Type B pancreatic cell (in vitro differentiated cells): ENCODE results near the gene RNF220. TPM values are rescaled to one million over a fixed set of nuclear protein-coding genes. Genes with fewer than 3 reads are reported as not detected.

ENCODE experiments used
- DNase-seq: peaks from one replicate; pipeline ENCODE4 v3.0.0; 2021; ENCODE audit warnings: mixed read lengths; ENCODE audit not compliant: unreplicated experiment; ENCODE audit errors: extremely low spot score
- H3K27ac Mint-ChIP-seq: 2 replicates; pipeline ENCODE4 v1.8.0; 2021; ENCODE audit warnings: mild to moderate bottlenecking, mixed read lengths
- H3K27me3 Mint-ChIP-seq: 2 replicates; pipeline ENCODE4 v1.8.0; 2021; ENCODE audit warnings: mixed read lengths
- H3K36me3 Mint-ChIP-seq: 2 replicates; pipeline ENCODE4 v1.8.0; 2021; ENCODE audit warnings: mixed read lengths
- H3K4me1 Mint-ChIP-seq: one replicate; pipeline ENCODE4 v1.8.0; 2021; ENCODE audit warnings: mixed read lengths; ENCODE audit not compliant: unreplicated experiment
- H3K4me3 Mint-ChIP-seq: 2 replicates; pipeline ENCODE4 v1.8.0; 2021; ENCODE audit warnings: mild to moderate bottlenecking, mixed read lengths
- H3K9me3 Mint-ChIP-seq: 2 replicates; pipeline ENCODE4 v1.8.0; 2021; ENCODE audit warnings: mixed read lengths
- total RNA-seq: library from RNA; stranded (reverse); gene quantifications from 2 replicates; pipeline ENCODE4 v1.2.1, GENCODE V29; 2021; ENCODE audit warnings: low replicate concordance
- TF ChIP-seq, protein P1 (sequence below): fragments of 200-600 bp; sonication (generic); conservative IDR thresholded peaks from 2 replicates; pipeline ENCODE4 v1.5.0; 2021; ENCODE audit warnings: antibody characterized with exemption, mild to moderate bottlenecking

Gene RNF220
- total RNA-seq, 1 donor from 2014 or later = 87.1 TPM

DNA sequence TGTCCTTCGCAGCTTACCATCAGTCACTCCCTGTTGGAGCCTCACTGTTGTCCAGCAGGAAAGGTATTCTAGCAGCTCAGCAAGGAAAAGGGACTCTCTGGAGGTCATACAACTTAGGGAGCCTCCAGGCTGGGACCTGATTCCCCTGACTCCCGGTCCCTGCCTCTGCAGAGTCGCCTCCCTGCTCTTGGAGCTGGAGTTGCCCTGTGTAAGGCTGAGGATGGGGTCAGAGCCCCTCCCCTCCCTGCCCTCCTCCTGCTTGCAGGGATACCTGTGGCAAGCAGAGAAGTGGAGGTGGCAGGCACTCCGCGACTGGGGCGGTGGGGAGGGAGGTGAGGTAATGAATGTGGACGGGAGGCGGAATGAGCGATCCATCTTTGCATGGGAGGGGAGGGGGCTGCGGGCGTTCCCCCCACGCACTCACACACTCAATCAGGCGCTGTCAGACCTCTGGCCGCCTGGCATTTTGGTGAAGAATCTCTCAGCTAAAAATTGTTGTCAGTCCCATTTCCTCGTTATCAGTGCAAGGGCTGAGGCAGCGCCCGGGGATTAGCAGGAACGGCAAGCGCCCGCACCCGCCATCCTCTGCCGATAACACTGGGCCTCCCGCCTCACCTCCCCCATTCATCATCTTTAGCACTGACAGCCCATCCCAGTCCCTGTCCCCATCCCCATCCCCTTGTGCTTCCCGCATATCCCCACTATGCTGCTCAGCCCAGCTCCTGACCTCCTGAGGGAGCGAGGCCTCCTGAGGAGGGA, 204.9 kb downstream of the RNF220 start:
- no peaks in the 10 kb centered on the region for H3K4me1 Mint-ChIP-seq
- H3K36me3 Mint-ChIP-seq = no peaks in the 10 kb centered on the region
- H3K27ac Mint-ChIP-seq = no peak overlapping the region
- TF ChIP-seq, protein P1, sequence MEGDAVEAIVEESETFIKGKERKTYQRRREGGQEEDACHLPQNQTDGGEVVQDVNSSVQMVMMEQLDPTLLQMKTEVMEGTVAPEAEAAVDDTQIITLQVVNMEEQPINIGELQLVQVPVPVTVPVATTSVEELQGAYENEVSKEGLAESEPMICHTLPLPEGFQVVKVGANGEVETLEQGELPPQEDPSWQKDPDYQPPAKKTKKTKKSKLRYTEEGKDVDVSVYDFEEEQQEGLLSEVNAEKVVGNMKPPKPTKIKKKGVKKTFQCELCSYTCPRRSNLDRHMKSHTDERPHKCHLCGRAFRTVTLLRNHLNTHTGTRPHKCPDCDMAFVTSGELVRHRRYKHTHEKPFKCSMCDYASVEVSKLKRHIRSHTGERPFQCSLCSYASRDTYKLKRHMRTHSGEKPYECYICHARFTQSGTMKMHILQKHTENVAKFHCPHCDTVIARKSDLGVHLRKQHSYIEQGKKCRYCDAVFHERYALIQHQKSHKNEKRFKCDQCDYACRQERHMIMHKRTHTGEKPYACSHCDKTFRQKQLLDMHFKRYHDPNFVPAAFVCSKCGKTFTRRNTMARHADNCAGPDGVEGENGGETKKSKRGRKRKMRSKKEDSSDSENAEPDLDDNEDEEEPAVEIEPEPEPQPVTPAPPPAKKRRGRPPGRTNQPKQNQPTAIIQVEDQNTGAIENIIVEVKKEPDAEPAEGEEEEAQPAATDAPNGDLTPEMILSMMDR = no peak
- peaks cover 64% of the 10 kb centered on the region for H3K27me3 Mint-ChIP-seq
- DNase-seq = no peak
- H3K9me3 Mint-ChIP-seq = no peaks in the 10 kb centered on the region
- H3K4me3 Mint-ChIP-seq = no peak overlapping the region

DNA sequence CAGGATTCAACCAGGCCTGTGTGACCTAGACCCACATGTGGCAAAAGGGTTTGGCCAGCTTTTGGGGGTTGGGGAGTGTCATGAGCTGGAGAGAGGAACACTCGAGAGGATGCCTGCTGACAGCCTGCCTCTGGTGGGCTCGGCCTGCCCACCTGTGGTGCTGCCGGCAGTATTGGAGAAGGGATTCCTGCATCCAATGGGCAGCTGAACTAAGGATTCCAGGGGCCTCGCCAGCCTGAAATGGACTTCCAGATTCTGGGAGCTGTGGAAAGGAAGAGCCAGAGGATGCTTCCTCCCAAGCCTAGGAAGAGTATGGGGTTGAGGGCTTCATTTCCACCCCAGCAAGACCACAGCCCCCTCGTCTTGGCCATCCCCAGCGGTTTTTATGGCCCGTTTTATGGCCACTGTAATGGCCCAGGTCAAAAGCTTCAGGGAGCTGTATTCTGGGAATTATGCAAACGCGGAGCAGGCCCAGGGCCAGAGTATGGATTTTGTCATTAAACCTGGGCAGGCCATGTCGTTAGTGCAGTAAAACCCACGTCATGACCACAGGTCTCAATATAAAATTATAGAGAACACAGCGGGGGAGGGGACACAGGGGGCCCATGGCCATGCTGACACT, 205.6 kb downstream of the RNF220 start:
- peaks cover 68% of the 10 kb centered on the region for H3K27me3 Mint-ChIP-seq
- no peaks in the 10 kb centered on the region for H3K9me3 Mint-ChIP-seq
- no peak overlapping the region for H3K27ac Mint-ChIP-seq
- DNase-seq = no peak
- TF ChIP-seq, protein P1 = no peak
- no peaks in the 10 kb centered on the region for H3K36me3 Mint-ChIP-seq
- no peaks in the 10 kb centered on the region for H3K4me1 Mint-ChIP-seq
- no peak overlapping the region for H3K4me3 Mint-ChIP-seq

DNA sequence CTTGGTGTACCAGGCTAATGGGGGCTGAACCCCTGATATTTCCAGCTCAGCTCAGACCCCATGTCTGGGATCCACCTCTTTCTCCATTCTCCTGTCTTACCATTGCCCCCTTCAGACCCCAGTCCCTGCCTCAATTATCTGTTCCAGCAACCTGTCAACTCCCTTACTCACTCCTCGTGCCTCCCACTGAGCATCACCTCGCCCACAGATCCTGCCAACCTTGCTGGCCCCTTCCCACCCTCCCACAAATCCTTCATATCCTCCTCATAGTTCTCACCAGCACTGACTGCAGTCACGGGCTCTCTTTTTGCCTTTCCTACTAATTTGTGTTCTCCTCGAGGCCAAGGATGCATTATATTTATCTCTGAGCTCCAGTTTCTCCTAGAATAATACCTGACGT, 206.4 kb downstream of the RNF220 start:
- TF ChIP-seq, protein P1 = no peak
- Mint-ChIP-seq H3K27me3 (peaks cover 70% of the 10 kb centered on the region), H3K36me3 (no peaks in the 10 kb centered on the region), H3K4me3 (no peak overlapping the region), H3K27ac (no peak overlapping the region), H3K9me3 (no peaks in the 10 kb centered on the region), H3K4me1 (no peaks in the 10 kb centered on the region)
- DNase-seq = no peak

DNA sequence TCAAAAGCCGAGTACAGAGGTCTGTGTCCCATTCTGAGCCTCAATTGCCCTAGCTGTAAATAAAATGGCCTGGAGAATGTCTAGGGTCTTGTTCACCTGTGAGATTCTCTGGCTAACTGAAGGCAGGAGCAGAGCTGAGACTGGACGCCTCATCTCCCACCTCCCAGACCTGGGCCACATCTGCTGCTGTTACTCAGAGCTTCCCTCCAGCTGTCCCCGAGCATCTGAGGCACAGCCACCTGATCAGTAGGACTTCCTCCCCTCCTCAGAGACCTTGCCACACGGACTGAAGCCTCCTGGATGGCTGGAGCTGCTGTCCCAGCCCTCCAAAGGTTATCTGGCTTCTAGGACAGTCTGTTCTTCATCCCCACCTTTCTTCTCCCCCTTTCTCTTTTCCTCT, 206.8 kb downstream of the RNF220 start:
- Mint-ChIP-seq H3K4me1 (peaks cover 4% of the 10 kb centered on the region), H3K27me3 (peaks cover 71% of the 10 kb centered on the region), H3K4me3 (no peak overlapping the region), H3K9me3 (no peaks in the 10 kb centered on the region), H3K27ac (no peak overlapping the region), H3K36me3 (no peaks in the 10 kb centered on the region)
- TF ChIP-seq, protein P1 = no peak
- DNase-seq = no peak

DNA sequence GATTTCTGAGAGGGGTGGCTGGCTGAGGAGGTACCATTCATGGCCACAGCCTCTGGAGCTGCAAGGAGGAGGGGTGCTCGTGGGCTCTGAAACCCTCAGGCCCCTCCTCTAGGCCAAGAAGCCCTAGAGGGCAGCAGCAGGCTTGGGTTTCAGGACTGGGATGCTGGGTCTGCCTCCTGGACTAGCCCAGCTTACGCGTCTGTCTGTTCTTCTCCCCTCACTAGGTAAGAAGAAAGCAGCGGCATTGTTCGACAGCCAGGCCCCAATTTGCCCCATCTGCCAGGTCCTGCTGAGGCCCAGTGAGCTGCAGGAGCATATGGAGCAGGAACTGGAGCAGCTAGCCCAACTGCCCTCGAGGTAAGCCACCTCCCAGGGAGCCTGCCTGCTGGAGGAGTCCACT, 208.9 kb downstream of the RNF220 start:
- Mint-ChIP-seq H3K9me3 (no peaks in the 10 kb centered on the region), H3K4me3 (no peak overlapping the region), H3K4me1 (peaks cover 18% of the 10 kb centered on the region), H3K27ac (no peak overlapping the region), H3K27me3 (peaks cover 71% of the 10 kb centered on the region), H3K36me3 (no peaks in the 10 kb centered on the region)
- no peak for DNase-seq
- TF ChIP-seq, protein P1 = no peak
